Measurements from ENCODE around the gene MISP. TPM values are rescaled to one million over a fixed set of nuclear protein-coding genes. Genes with fewer than 3 reads are reported as not detected.
A peak's percentile ranks its signal among the peaks of the same experiment; 100 is the strongest.

MISP gene
- total and polyA plus RNA-seq, 2 of the 4 experiments (the other 2 are of a cell fraction) = not detected

DNA sequence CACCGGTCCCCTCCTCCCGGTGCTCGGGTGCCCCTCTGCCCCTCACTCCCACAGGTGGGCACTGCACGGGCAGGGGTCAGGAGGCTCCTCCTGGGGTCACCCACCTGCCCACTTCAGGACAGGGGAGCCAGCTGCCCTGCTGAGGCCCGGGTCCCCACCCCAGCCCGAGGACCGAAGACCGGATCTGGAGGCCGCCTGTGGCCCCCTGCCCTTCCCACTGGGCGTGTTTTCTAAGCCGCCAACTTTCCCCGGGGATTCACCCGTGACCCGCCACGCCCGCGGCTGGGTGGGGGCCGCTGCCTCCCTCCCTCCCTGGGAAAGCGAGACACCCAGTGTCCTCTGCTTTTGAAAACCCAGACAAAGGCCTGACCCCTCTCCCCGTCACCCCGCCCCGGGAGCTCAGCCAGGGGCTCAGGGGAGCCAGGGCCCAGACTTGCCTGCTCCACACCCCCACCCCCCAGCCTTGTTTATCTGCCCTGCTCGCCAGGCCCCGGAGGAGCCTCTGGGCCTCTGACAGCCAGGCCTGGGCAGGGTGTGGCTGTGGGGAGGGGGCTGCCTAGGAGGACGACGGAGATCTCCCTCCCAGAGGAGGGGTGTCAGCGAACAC lies 40.8 kb upstream of the MISP start:
- Histone ChIP-seq H4K5ac (ENCODE audit: low read depth, low read length) (no peak overlapping the region), H3K18ac (ENCODE audit: low read depth, low read length) (no peak overlapping the region), H4K20me1 (ENCODE audit: insufficient read depth, low read length) (no peaks in the 10 kb centered on the region; the same call in none of the 2 replicates), H4K91ac (ENCODE audit: insufficient read depth, low read depth, low read length) (no peak overlapping the region), H2AFZ (replicated peaks; ENCODE audit: low read length, poor library complexity) (peak overlapping the region; percentile 32), H3K79me1 (ENCODE audit: low read depth in 1 of 2, low read length in 2 of 2) (no peaks in the 10 kb centered on the region), H3K27me3 (ENCODE audit: control insufficient read depth, insufficient read depth, low read length) (no peaks in the 10 kb centered on the region), H2BK5ac (ENCODE audit: low read depth, low read length, poor library complexity, severe bottlenecking) (no peak overlapping the region), H2AK5ac (ENCODE audit: low read depth, low read length) (no peak overlapping the region), H3K23ac (ENCODE audit: low read depth, low read length) (no peak overlapping the region), H3K4me2 (ENCODE audit: low read depth, low read length) (peak overlapping the region; percentile 68), H3K4ac (ENCODE audit: low read depth, low read length) (no peak overlapping the region), H3K4me1 (ENCODE audit: control insufficient read depth, insufficient read depth, low read length) (peaks cover 8% of the 10 kb centered on the region; the same call in 1 of the 2 replicates), H2AK9ac (replicated peaks; ENCODE audit: low read depth, low read length, poor library complexity) (peak overlapping the region; percentile 72), H2BK15ac (ENCODE audit: low read depth, low read length) (no peak overlapping the region), H3K56ac (ENCODE audit: extremely low read depth, insufficient read depth, low read length) (no peak overlapping the region), H3K9ac (ENCODE audit: low read depth, low read length) (peak overlapping the region; percentile 70; the same call in 1 of the 2 replicates), H3K9me1 (ENCODE audit: insufficient read depth, low read length) (no peaks in the 10 kb centered on the region), H3K4me3 (ENCODE audit: insufficient read depth, low read depth, low read length) (peak overlapping the region; percentile 95), H3K14ac (replicated peaks; ENCODE audit: low read depth, low read length) (no peak overlapping the region), H2BK20ac (ENCODE audit: low read depth, low read length) (no peak overlapping the region), H4K8ac (ENCODE audit: low read depth in 2 of 2, low read length in 2 of 2) (no peak overlapping the region), H3K27ac (ENCODE audit: insufficient read depth, low read length) (no peak overlapping the region), H3K36me3 (ENCODE audit: control insufficient read depth, insufficient read depth, low read length) (no peaks in the 10 kb centered on the region), H3K9me3 (ENCODE audit: control insufficient read depth, insufficient read depth, low read length) (no peaks in the 10 kb centered on the region), H2BK120ac (ENCODE audit: low read depth, low read length) (no peak overlapping the region)
- in situ Hi-C loops (cut with MboI; ENCODE audit: low sequenced_read_pairs) = no loop called here
- POLR2A ChIA-PET (ENCODE audit: unreplicated experiment) = no interaction called here
- ATAC-seq (ENCODE audit: low read depth) (no peak), DNase-seq (no peak)
- no TSS peak for BruUV-seq (replicated peaks)
- 24% methylated on average over 14 of the region's 27 CpGs; no CpG with 5 or more reads in 1 of the 2 experiments for WGBS, 2 experiments (ENCODE audit: extremely low coverage in 2 of 2, insufficient read length in 1 of 2)
- TF ChIP-seq FOS (IDR thresholded peaks at IDR 0.05; ENCODE audit: low read depth, low read length) = no peak
- no peak for TF ChIP-seq CEBPB (IDR thresholded peaks at IDR 0.05; ENCODE audit: low read depth, low read length)
- dilution Hi-C loops (cut with HindIII; ENCODE audit: low sequenced_read_pairs, unreplicated experiment) = no loop called here
- intact Hi-C loops (cut with micrococcal nuclease) = no loop called here
- CTCF ChIA-PET = no interaction called here
